ENCODE measurements around the gene KLHL40.

The KLHL40 gene

DNA sequence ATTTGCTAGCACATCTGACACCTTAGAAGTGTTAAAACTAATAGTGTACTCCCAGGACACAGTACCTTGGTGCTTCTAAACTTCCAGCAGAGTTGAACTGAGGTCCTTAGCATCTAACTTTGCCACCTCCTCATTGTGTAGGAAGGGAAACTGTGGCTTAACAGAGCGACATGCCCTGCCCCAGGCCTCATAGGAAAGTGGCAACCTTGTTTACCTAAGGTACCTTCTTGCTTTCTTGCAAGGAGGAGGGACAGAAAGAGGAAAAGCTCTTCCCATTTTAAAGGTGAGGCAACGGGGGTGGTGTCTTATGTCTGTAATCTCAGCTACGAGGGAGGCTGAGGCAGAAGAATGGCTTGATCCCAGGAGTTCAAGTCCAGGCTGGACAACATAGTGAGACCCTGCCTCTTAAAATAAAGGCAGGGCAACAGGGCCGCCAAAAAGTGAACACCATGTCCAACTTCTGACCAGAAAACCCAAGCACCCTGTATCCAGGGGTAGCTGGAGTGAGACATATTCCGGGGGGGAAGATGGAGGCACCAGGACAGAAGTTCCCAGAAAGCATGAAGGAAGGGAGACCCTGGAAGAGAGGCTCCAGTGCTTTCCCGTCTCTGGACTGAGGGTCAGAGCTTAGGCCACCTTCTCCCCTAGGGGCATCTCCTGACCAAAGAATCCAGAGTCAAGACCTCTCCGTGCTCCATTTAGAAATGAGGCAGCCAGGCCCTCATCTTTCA, 540 bp upstream of the KLHL40 start:
- POLR2A ChIA-PET, result no interaction called here
- CTCF ChIA-PET, result interaction anchor here (0.9 kb wide), 1 partner anchor 33 kb away, joined by 3 read pairs; no protein-coding TSS in a partner anchor

GRCh38 chr3:42685891-42686820, 819 bp downstream of the KLHL40 start:
- ChIA-PET CTCF (no interaction called here), POLR2A (no interaction called here)
- no peak for DNase-seq (ENCODE audit: low read depth, low spot score)
- peak overlapping the region; percentile 36 for H3K4me3 ChIP-seq (ENCODE audit: low read depth, low read length)
- no peak for TF ChIP-seq CTCF (IDR thresholded peaks at IDR 0.05; ENCODE audit: insufficient read depth, low read length, missing control alignments)

More for the DNA sequence above, 540 bp upstream of the KLHL40 start:
- no peak for TF ChIP-seq CTCF (IDR thresholded peaks at IDR 0.05; ENCODE audit: insufficient read depth, low read length, missing control alignments)
- no peak overlapping the region for H3K4me3 ChIP-seq (ENCODE audit: low read depth, low read length)
- DNase-seq (ENCODE audit: low read depth, low spot score), result no peak

DNA sequence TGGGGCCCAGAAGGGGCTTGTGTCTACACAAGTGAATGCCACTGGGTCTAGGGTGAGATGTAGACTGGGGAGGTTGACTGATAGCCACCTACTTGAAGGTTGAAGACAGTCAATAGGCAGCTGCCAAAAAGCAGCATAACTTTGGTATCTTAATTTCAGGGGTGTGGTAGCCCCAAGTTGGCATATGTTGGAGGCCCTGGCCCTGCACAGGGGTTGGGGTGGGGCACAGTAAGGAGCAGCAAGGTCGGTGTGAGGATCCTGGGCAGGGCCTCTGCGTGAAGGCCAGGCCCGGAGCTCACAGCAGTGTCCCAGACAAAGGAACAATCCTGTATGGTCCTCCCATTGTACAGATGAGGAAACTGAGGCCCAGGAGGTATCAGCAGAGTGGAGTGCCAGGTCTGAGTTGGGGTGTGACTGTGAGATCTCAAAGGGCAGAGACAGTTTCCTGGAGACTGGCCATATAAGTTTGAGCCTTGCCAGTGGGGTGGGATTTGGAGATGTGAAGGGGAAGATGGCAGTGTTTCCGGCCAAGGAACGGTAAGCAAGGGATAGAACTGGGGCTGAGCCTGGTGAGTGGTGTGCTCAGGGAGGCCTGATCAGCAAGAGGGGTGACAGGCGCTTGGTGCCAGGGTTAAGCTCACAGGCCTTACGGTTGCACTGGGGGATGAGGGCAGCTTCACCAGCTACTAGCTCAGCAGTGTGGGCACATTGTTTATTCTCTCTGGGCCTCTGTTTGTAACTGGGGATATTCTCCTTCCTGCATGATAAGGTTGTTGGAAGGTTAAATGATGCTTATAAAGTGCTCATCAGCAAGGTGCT, 1.7 kb downstream of the KLHL40 start:
- no peak overlapping the region for H3K4me3 ChIP-seq (ENCODE audit: low read depth, low read length)
- no peak for TF ChIP-seq CTCF (IDR thresholded peaks at IDR 0.05; ENCODE audit: insufficient read depth, low read length, missing control alignments)
- CTCF ChIA-PET, result interaction anchor here (0.9 kb wide), 1 partner anchor 12 kb away, joined by 3 read pairs; no protein-coding TSS in a partner anchor
- POLR2A ChIA-PET, result no interaction called here
- no peak for DNase-seq (ENCODE audit: low read depth, low spot score)

DNA sequence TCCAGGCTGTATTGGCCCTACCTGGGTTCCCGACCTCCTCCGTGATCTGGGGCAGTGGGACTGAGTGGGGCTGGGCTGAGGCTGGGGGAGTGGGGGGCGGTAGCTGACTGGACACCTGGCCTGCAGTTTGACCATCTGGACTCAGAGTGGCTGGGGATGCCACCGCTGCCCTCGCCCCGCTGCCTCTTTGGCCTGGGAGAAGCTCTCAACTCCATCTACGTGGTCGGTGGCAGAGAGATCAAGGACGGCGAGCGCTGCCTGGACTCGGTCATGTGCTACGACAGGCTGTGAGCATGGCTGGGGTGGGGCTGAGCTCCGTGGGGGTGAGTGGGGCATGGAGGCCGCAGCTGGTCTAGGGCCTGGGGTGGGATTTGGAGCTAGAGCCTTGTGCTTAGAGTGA, 2.7 kb downstream of the KLHL40 start:
- TF ChIP-seq CTCF (IDR thresholded peaks at IDR 0.05; ENCODE audit: insufficient read depth, low read length, missing control alignments), result no peak
- DNase-seq (ENCODE audit: low read depth, low spot score), result no peak
- no peak overlapping the region for H3K4me3 ChIP-seq (ENCODE audit: low read depth, low read length)
- ChIA-PET CTCF (no interaction called here), POLR2A (no interaction called here)

GRCh38 chr3:42688487-42689420, 3.4 kb downstream of the KLHL40 start:
- no peak for TF ChIP-seq CTCF (IDR thresholded peaks at IDR 0.05; ENCODE audit: insufficient read depth, low read length, missing control alignments)
- ChIA-PET POLR2A (no interaction called here), CTCF (no interaction called here)
- no peak for DNase-seq (ENCODE audit: low read depth, low spot score)
- no peak overlapping the region for H3K4me3 ChIP-seq (ENCODE audit: low read depth, low read length)
